Coronary artery (tissue), 2 donors: ENCODE data around the gene RABGAP1.

Source experiments
- DNase-seq: peaks from one replicate; pipeline ENCODE4 v3.0.0-alpha.2; 2017; ENCODE audit warnings: low spot score
- H3K27ac ChIP-seq, 2 donors: fragments of 200-600 bp; sonication (generic); one replicate each; pipeline ENCODE4 v1.5.1; 2016 to 2019
- H3K4me3 ChIP-seq: fragments of 200-600 bp; sonication (generic); 2 replicates; pipeline ENCODE4 v1.5.1; 2016; ENCODE audit warnings: mild to moderate bottlenecking, moderate library complexity
- TF ChIP-seq, protein P1 (sequence below): fragments of 200-600 bp; sonication (generic); IDR thresholded peaks from one replicate; pipeline ENCODE4 v1.5.1; 2019; ENCODE audit warnings: antibody characterized with exemption

Gene RABGAP1

DNA sequence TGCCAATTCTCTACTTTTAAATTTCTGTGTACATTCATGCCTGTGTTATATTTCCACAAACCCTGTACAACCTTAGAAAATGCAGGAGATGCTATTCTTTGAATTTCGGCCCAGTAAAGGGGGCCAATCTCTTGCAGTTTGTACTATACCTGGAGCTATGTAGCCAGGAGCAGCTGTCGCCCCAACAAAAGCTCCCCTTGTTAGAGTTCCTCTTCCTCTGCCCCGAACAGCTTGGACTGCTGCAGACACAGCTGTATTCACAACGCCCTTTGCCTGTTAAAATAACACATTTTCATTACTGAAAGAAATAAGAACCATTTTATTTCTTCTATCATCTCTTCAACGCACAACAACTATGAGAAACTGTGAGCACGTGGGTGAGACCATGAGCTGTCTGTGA is 191.9 kb downstream of the RABGAP1 start:
- H3K27ac ChIP-seq = no peak overlapping the region
- no peak for DNase-seq
- TF ChIP-seq, protein P1, sequence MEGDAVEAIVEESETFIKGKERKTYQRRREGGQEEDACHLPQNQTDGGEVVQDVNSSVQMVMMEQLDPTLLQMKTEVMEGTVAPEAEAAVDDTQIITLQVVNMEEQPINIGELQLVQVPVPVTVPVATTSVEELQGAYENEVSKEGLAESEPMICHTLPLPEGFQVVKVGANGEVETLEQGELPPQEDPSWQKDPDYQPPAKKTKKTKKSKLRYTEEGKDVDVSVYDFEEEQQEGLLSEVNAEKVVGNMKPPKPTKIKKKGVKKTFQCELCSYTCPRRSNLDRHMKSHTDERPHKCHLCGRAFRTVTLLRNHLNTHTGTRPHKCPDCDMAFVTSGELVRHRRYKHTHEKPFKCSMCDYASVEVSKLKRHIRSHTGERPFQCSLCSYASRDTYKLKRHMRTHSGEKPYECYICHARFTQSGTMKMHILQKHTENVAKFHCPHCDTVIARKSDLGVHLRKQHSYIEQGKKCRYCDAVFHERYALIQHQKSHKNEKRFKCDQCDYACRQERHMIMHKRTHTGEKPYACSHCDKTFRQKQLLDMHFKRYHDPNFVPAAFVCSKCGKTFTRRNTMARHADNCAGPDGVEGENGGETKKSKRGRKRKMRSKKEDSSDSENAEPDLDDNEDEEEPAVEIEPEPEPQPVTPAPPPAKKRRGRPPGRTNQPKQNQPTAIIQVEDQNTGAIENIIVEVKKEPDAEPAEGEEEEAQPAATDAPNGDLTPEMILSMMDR = no peak
- no peak overlapping the region for H3K4me3 ChIP-seq

DNA sequence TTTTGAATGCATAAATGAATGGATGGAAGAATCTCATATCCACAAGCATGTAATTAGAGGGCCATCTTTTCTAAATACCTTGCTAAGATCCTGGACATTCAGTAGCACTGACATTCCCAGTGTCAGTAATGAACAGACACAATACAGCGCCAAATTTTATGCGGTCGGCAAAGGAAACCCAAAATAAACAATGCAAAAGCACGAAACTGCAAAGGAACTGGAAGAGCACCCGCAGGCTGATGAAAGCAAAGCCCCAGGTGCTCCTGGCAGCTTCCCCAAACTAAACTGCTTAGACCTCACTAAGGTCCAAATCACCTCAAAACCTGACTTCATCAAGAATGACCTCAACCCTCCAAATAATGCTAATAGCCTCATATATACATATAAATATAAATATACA is 194.6 kb downstream of the RABGAP1 start:
- no peak for DNase-seq
- Histone ChIP-seq H3K27ac (no peak overlapping the region), H3K4me3 (no peak overlapping the region)
- TF ChIP-seq, protein P1 = no peak

DNA sequence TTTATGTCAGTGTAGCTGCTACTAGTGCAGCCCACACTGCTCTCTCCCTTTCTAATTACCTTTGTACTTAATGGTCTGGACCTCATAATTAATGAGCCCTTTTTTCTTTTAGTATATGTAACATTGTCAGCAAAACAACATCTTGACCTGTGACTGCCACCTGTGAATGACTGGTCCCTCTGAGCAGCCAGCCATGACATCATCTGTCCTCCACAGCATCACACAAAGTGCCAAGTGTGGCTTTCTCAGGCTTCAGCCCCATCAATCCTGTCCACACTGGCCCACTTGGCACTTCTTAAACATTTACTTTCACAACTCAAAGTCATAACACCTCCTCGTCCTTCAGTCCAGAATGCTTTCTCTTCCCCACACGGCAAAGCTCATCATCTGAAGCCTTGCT is 197.3 kb downstream of the RABGAP1 start:
- Histone ChIP-seq H3K27ac (no peak overlapping the region), H3K4me3 (no peak overlapping the region)
- DNase-seq = no peak
- TF ChIP-seq, protein P1 = no peak

DNA sequence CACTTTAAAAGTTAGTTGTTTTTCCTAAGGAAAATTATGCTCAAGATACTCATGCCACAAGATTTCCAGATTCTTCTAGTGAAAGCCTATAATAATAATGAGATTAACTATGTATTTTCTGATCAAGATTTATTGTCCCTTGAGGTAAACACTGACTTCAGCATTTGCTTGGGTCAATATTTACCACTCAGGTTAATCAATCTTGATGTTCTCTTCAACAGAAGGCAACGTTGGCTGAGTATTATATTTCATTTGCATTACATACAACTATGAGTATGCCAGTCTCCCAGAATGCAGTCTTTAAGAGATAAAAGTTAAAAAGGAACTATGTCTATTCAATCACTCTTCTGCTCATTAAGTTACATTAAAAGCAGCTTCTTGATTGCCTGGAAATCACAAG is 208.2 kb downstream of the RABGAP1 start:
- no peak overlapping the region for H3K4me3 ChIP-seq
- TF ChIP-seq, protein P1 = no peak
- no peak overlapping the region for H3K27ac ChIP-seq
- no peak for DNase-seq

GRCh38 chr9:123150708-123151503 is 210.1 kb downstream of the RABGAP1 start:
- TF ChIP-seq, protein P1 = no peak
- DNase-seq = no peak
- no peak overlapping the region for H3K4me3 ChIP-seq
- H3K27ac ChIP-seq = no peak overlapping the region
